Neural cell (in vitro differentiated cells): ENCODE measurements around the gene ASCL2. TPM values are rescaled to one million over a fixed set of nuclear protein-coding genes. Genes with fewer than 3 reads are reported as not detected.

Experiments
- H2AFZ ChIP-seq: fragments of 200-600, 300-800 bp; sonication (generic), shearing (Covaris generic); 2 replicates; pipeline ENCODE4 v1.6.0; 2014; ENCODE audit warnings: low read depth, mild to moderate bottlenecking, antibody characterized with exemption, low read length, moderate library complexity
- H3F3A ChIP-seq: fragments of 200-600 bp; shearing (Covaris generic); 2 replicates; pipeline ENCODE4 v1.6.1; 2016; ENCODE audit warnings: mild to moderate bottlenecking, moderate library complexity, mixed read lengths, antibody characterized with exemption, low read length; ENCODE audit not compliant: insufficient read depth, poor library complexity, severe bottlenecking
- H3K27ac ChIP-seq: fragments of 200-600, 300-800 bp; sonication (generic), shearing (Covaris generic); 2 replicates; pipeline ENCODE4 v1.5.1; 2014; ENCODE audit warnings: mild to moderate bottlenecking, low read length, moderate library complexity
- H3K27me3 ChIP-seq: fragments of 300-800, 200-600 bp; sonication (generic), shearing (Covaris generic); 2 replicates; pipeline ENCODE4 v1.6.0; 2014; ENCODE audit warnings: mild to moderate bottlenecking, low read depth, low read length, moderate library complexity; ENCODE audit not compliant: insufficient read depth
- H3K36me3 ChIP-seq: fragments of 300-800, 200-600 bp; sonication (generic), shearing (Covaris generic); 2 replicates; pipeline ENCODE4 v1.5.1; 2014; ENCODE audit warnings: mild to moderate bottlenecking, antibody characterized with exemption, low read length, moderate library complexity; ENCODE audit not compliant: insufficient read depth
- H3K4me2 ChIP-seq: fragments of 300-800, 200-600 bp; sonication (generic), shearing (Covaris generic); 2 replicates; pipeline ENCODE4 v1.6.0; 2014; ENCODE audit warnings: mild to moderate bottlenecking, low read length
- H3K4me3 ChIP-seq: fragments of 300-800, 200-600 bp; sonication (generic), shearing (Covaris generic); 2 replicates; pipeline ENCODE4 v1.5.1; 2014; ENCODE audit warnings: mild to moderate bottlenecking, low read length, moderate library complexity
- H3K79me2 ChIP-seq: fragments of 200-600 bp; shearing (Covaris generic); replicated peaks from 2 replicates; pipeline ENCODE4 v1.6.0; 2014; ENCODE audit warnings: mild to moderate bottlenecking, low read length, moderate library complexity; ENCODE audit not compliant: insufficient read depth
- H3K9ac ChIP-seq: fragments of 300-800, 200-600 bp; sonication (generic), shearing (Covaris generic); 2 replicates; pipeline ENCODE4 v1.6.1; 2016; ENCODE audit warnings: mild to moderate bottlenecking, low read length, mixed read lengths
- H3K9me2 ChIP-seq: fragments of 200-600 bp; shearing (Covaris generic); 2 replicates; pipeline ENCODE4 v1.6.1; 2016; ENCODE audit warnings: mild to moderate bottlenecking, low read length, mixed read lengths; ENCODE audit not compliant: insufficient read depth
- H3K9me3 ChIP-seq: fragments of 200-600, 300-800 bp; sonication (generic), shearing (Covaris generic); 2 replicates; pipeline ENCODE4 v1.6.1; 2016; ENCODE audit warnings: mild to moderate bottlenecking, mixed run types, low read length, moderate library complexity, mixed read lengths
- H4K20me1 ChIP-seq: fragments of 200-600 bp; shearing (Covaris generic); 2 replicates; pipeline ENCODE4 v1.6.1; 2016; ENCODE audit warnings: mild to moderate bottlenecking, mixed run types; ENCODE audit not compliant: insufficient read depth
- EP300 ChIP-seq: fragments of 450-650 bp; conservative IDR thresholded peaks from 2 replicates; pipeline ENCODE4 v1.6.1; 2014; ENCODE audit warnings: antibody characterized with exemption, mild to moderate bottlenecking, moderate library complexity; ENCODE audit not compliant: poor library complexity, severe bottlenecking
- EZH2 ChIP-seq: fragments of 200-600, 300-800 bp; shearing (Covaris generic), sonication (generic); IDR thresholded peaks from 2 replicates; pipeline ENCODE4 v1.6.1; 2014; ENCODE audit warnings: antibody characterized with exemption, low read length, borderline replicate concordance, mild to moderate bottlenecking; ENCODE audit not compliant: insufficient read depth, poor library complexity, severe bottlenecking
- MXI1 ChIP-seq: fragments of 450-650 bp; conservative IDR thresholded peaks from 2 replicates; pipeline ENCODE4 v1.6.1; 2014; ENCODE audit warnings: antibody characterized with exemption, mild to moderate bottlenecking; ENCODE audit not compliant: poor library complexity, severe bottlenecking
- POLR2AphosphoS5 ChIP-seq: IDR thresholded peaks from 2 replicates; pipeline ENCODE4 v1.6.1; 2012
- RAD21 ChIP-seq: fragments of 450-650 bp; conservative IDR thresholded peaks from 2 replicates; pipeline ENCODE4 v1.6.1; 2014; ENCODE audit warnings: antibody characterized with exemption, mild to moderate bottlenecking, moderate library complexity
- SMC3 ChIP-seq: fragments of 450-650 bp; conservative IDR thresholded peaks from 2 replicates; pipeline ENCODE4 v1.6.1; 2014; ENCODE audit warnings: antibody characterized with exemption, mild to moderate bottlenecking, moderate library complexity; ENCODE audit not compliant: poor library complexity
- TAF1 ChIP-seq: IDR thresholded peaks from 2 replicates; pipeline ENCODE4 v1.6.1; 2012; ENCODE audit warnings: low read depth
- polyA plus RNA-seq: library from polyadenylated mRNA; depleted of rRNA; stranded (reverse); fragments of >200 nt; gene quantifications from 2 replicates; pipeline ENCODE4 v1.2.3, GENCODE V29; 2014
- TF ChIP-seq, protein P1 (sequence below): IDR thresholded peaks from 2 replicates; pipeline ENCODE4 v1.6.1; 2012; ENCODE audit warnings: borderline replicate concordance
- TF ChIP-seq, protein P2 (sequence below): fragments of 450-650 bp; IDR thresholded peaks from 2 replicates; pipeline ENCODE4 v1.5.1; 2014; ENCODE audit warnings: antibody characterized with exemption, mild to moderate bottlenecking, moderate library complexity; ENCODE audit not compliant: poor library complexity, severe bottlenecking

ASCL2 gene
- polyA plus RNA-seq, 1 donor from 2014 or later, result not detected

DNA sequence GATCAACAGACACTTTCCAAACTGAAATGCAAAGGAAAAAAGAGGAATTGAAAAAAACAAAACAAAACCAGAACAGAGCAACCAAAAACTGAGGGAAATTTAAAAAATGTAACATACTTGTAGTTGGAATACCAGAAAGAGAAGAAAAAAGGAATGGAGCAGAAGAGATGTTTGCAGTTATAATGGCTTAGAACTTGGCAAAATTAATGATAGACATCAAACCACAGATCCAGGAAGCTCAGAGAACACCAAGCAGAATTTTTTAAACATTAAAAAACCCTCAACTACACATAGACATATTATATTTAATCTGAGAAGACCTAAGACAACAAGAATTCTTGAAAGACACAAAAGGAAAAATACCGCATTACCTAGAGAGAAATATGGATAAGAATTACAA, 46.1 kb downstream of the ASCL2 start:
- Histone ChIP-seq H2AFZ (no peak overlapping the region), H3K9me3 (peaks cover 4% of the 10 kb centered on the region), H3K79me2 (no peaks in the 10 kb centered on the region), H3K27ac (no peak overlapping the region), H3K9me2 (no peaks in the 10 kb centered on the region), H3K36me3 (no peaks in the 10 kb centered on the region), H3K4me3 (no peak overlapping the region), H3K27me3 (no peaks in the 10 kb centered on the region), H4K20me1 (no peaks in the 10 kb centered on the region), H3F3A (no peaks in the 10 kb centered on the region), H3K4me2 (no peak overlapping the region), H3K9ac (no peak overlapping the region)
- no peak for TF ChIP-seq POLR2AphosphoS5
- TF ChIP-seq, protein P1, sequence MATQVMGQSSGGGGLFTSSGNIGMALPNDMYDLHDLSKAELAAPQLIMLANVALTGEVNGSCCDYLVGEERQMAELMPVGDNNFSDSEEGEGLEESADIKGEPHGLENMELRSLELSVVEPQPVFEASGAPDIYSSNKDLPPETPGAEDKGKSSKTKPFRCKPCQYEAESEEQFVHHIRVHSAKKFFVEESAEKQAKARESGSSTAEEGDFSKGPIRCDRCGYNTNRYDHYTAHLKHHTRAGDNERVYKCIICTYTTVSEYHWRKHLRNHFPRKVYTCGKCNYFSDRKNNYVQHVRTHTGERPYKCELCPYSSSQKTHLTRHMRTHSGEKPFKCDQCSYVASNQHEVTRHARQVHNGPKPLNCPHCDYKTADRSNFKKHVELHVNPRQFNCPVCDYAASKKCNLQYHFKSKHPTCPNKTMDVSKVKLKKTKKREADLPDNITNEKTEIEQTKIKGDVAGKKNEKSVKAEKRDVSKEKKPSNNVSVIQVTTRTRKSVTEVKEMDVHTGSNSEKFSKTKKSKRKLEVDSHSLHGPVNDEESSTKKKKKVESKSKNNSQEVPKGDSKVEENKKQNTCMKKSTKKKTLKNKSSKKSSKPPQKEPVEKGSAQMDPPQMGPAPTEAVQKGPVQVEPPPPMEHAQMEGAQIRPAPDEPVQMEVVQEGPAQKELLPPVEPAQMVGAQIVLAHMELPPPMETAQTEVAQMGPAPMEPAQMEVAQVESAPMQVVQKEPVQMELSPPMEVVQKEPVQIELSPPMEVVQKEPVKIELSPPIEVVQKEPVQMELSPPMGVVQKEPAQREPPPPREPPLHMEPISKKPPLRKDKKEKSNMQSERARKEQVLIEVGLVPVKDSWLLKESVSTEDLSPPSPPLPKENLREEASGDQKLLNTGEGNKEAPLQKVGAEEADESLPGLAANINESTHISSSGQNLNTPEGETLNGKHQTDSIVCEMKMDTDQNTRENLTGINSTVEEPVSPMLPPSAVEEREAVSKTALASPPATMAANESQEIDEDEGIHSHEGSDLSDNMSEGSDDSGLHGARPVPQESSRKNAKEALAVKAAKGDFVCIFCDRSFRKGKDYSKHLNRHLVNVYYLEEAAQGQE, result no peak
- no peak for TF ChIP-seq EP300
- TF ChIP-seq TAF1, result no peak
- TF ChIP-seq, protein P2, sequence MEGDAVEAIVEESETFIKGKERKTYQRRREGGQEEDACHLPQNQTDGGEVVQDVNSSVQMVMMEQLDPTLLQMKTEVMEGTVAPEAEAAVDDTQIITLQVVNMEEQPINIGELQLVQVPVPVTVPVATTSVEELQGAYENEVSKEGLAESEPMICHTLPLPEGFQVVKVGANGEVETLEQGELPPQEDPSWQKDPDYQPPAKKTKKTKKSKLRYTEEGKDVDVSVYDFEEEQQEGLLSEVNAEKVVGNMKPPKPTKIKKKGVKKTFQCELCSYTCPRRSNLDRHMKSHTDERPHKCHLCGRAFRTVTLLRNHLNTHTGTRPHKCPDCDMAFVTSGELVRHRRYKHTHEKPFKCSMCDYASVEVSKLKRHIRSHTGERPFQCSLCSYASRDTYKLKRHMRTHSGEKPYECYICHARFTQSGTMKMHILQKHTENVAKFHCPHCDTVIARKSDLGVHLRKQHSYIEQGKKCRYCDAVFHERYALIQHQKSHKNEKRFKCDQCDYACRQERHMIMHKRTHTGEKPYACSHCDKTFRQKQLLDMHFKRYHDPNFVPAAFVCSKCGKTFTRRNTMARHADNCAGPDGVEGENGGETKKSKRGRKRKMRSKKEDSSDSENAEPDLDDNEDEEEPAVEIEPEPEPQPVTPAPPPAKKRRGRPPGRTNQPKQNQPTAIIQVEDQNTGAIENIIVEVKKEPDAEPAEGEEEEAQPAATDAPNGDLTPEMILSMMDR, result no peak
- TF ChIP-seq EZH2, result no peak
- TF ChIP-seq SMC3, result no peak
- no peak for TF ChIP-seq MXI1
- no peak for TF ChIP-seq RAD21

DNA sequence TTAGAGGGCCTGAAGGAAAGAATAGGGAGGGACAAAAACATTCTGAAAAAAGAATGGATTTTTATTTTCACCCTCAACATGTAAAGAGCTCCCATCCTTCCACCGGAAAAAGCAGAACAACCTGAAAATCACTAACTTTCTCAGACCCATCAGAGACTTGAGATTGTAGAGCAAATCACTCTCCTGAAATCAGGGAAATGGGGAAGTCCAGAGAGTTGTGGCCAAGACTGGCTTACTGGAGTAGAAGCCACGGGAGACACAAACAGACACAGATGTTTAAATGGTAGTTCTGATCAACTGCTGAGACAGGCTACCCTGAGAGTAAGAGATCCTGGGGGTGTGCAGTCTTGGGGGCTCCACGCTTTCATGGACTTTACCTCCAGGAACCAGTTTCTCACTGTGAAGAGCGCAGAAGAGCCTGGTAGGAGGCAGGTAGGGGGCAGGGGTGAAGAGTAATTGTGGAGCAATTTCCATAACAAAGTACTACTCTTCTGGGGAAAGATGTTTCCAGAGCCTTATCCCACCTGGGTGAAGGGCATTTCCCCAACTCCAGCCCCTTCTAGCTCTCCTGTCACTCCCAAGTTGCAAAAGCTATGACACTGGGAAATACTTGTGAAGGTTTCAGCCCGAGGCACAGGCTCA, 47.1 kb downstream of the ASCL2 start:
- H3K9ac ChIP-seq, result no peak overlapping the region

More for the DNA sequence above, 47.1 kb downstream of the ASCL2 start:
- Histone ChIP-seq H4K20me1 (no peaks in the 10 kb centered on the region), H3K27me3 (no peaks in the 10 kb centered on the region), H3K9me3 (peaks cover 4% of the 10 kb centered on the region), H3K4me2 (no peak overlapping the region), H3K79me2 (no peaks in the 10 kb centered on the region), H2AFZ (no peak overlapping the region), H3K4me3 (no peak overlapping the region), H3K27ac (no peak overlapping the region), H3K36me3 (no peaks in the 10 kb centered on the region), H3F3A (no peaks in the 10 kb centered on the region), H3K9me2 (no peaks in the 10 kb centered on the region)
- TF ChIP-seq, protein P1, result no peak
- no peak for TF ChIP-seq SMC3
- TF ChIP-seq RAD21, result no peak
- TF ChIP-seq MXI1, result no peak
- TF ChIP-seq POLR2AphosphoS5, result no peak
- no peak for TF ChIP-seq TAF1
- TF ChIP-seq EP300, result no peak
- TF ChIP-seq EZH2, result no peak
- TF ChIP-seq, protein P2, result no peak
